OCI-LY1 (cell line): ENCODE measurements around the gene IFITM5.

Source experiments
- H2AFZ ChIP-seq: fragments of 200-600 bp; sonication (generic), shearing (Covaris generic); 2 replicates; pipeline ENCODE4 v1.6.0; 2014; ENCODE audit warnings: antibody characterized with exemption, mild to moderate bottlenecking, low read length
- H3F3A ChIP-seq: fragments of 200-600 bp; sonication (generic), shearing (Covaris generic); 2 replicates; pipeline ENCODE4 v1.6.0; 2014; ENCODE audit warnings: mild to moderate bottlenecking, antibody characterized with exemption, low read length, moderate library complexity; ENCODE audit not compliant: insufficient read depth
- H3K27ac ChIP-seq: fragments of 200-600 bp; sonication (generic); 2 replicates; pipeline ENCODE4 v1.5.1; 2014; ENCODE audit warnings: low read length, mixed run types, mild to moderate bottlenecking, low read depth; ENCODE audit not compliant: poor library complexity, severe bottlenecking
- H3K27me3 ChIP-seq: fragments of 200-600 bp; sonication (generic); 2 replicates; pipeline ENCODE4 v1.6.0; 2014; ENCODE audit warnings: antibody characterized with exemption, mild to moderate bottlenecking, low read length, moderate library complexity; ENCODE audit not compliant: insufficient read depth
- H3K36me3 ChIP-seq: fragments of 200-600 bp; sonication (generic); 2 replicates; pipeline ENCODE4 v1.6.1; 2014; ENCODE audit warnings: mild to moderate bottlenecking, antibody characterized with exemption, low read length, moderate library complexity, mixed read lengths; ENCODE audit not compliant: insufficient read depth
- H3K4me1 ChIP-seq: fragments of 200-600 bp; sonication (generic); 2 replicates; pipeline ENCODE4 v1.5.1; 2014; ENCODE audit warnings: mild to moderate bottlenecking, low read length, moderate library complexity; ENCODE audit not compliant: insufficient read depth, severe bottlenecking
- H3K4me2 ChIP-seq: fragments of 200-600 bp; sonication (generic), shearing (Covaris generic); 2 replicates; pipeline ENCODE4 v1.6.1; 2014; ENCODE audit warnings: low read length
- H3K4me3 ChIP-seq: fragments of 200-600 bp; sonication (generic); 2 replicates; pipeline ENCODE4 v1.5.1; 2014; ENCODE audit warnings: low read length, low read depth, mild to moderate bottlenecking, mixed read lengths; ENCODE audit not compliant: poor library complexity, severe bottlenecking
- H3K79me2 ChIP-seq: fragments of 200-600 bp; shearing (Covaris generic); 2 replicates; pipeline ENCODE4 v1.6.1; 2016; ENCODE audit warnings: mixed run types, low read length, mixed read lengths; ENCODE audit not compliant: insufficient read depth
- H3K9ac ChIP-seq: fragments of 200-600 bp; sonication (generic), shearing (Covaris generic); 2 replicates; pipeline ENCODE4 v1.6.1; 2014; ENCODE audit warnings: mild to moderate bottlenecking, low read length, mixed read lengths
- H3K9me2 ChIP-seq: fragments of 200-600 bp; sonication (generic), shearing (Covaris generic); 2 replicates; pipeline ENCODE4 v1.6.1; 2014; ENCODE audit warnings: low read depth, mild to moderate bottlenecking, low read length, mixed read lengths
- H3K9me3 ChIP-seq: fragments of 200-600 bp; shearing (Covaris generic); 2 replicates; pipeline ENCODE4 v1.6.1; 2014; ENCODE audit warnings: low read length, mixed read lengths
- H4K20me1 ChIP-seq: fragments of 200-600 bp; sonication (generic), shearing (Covaris generic); 2 replicates; pipeline ENCODE4 v1.6.0; 2016; ENCODE audit warnings: mild to moderate bottlenecking, low read length; ENCODE audit not compliant: insufficient read depth
- CTCF ChIP-seq: fragments of 200-600 bp; sonication (generic), shearing (Covaris generic); IDR thresholded peaks from 2 replicates; pipeline ENCODE4 v1.5.1; 2017; ENCODE audit warnings: mild to moderate bottlenecking, antibody characterized with exemption, low read length, moderate library complexity, mixed read lengths
- EZH2 ChIP-seq: fragments of 200-600 bp; sonication (generic), shearing (Covaris generic); IDR thresholded peaks from 2 replicates; pipeline ENCODE4 v1.8.0; 2017; ENCODE audit warnings: borderline replicate concordance, mixed run types, mild to moderate bottlenecking, antibody characterized with exemption, low read length, moderate library complexity, mixed read lengths

The IFITM5 gene

GRCh38 chr11:303363-303762 is 4.0 kb upstream of the IFITM5 start:
- Histone ChIP-seq H3K4me1 (peaks cover 7% of the 10 kb centered on the region), H3K9me3 (no peaks in the 10 kb centered on the region), H3K79me2 (no peaks in the 10 kb centered on the region), H3K4me2 (no peak overlapping the region), H3K4me3 (no peak overlapping the region), H4K20me1 (no peaks in the 10 kb centered on the region), H3K27me3 (peaks cover 5% of the 10 kb centered on the region; the same call in 1 of the 2 replicates), H3K9ac (no peak overlapping the region), H3K9me2 (no peaks in the 10 kb centered on the region), H3F3A (no peaks in the 10 kb centered on the region), H3K36me3 (no peaks in the 10 kb centered on the region), H3K27ac (no peak overlapping the region), H2AFZ (no peak overlapping the region)
- TF ChIP-seq CTCF (no peak), EZH2 (no peak)

GRCh38 chr11:299951-300735 is 817 bp upstream of the IFITM5 start:
- no peaks in the 10 kb centered on the region for H3K9me2 ChIP-seq
- H4K20me1 ChIP-seq, result no peaks in the 10 kb centered on the region
- H2AFZ ChIP-seq, result no peak overlapping the region
- no peak overlapping the region for H3K27ac ChIP-seq
- H3K4me3 ChIP-seq, result no peak overlapping the region
- H3K36me3 ChIP-seq, result no peaks in the 10 kb centered on the region
- peaks cover 10% of the 10 kb centered on the region; the same call in 1 of the 2 replicates for H3K27me3 ChIP-seq
- H3F3A ChIP-seq, result no peaks in the 10 kb centered on the region
- H3K4me2 ChIP-seq, result no peak overlapping the region
- TF ChIP-seq EZH2, result no peak
- H3K4me1 ChIP-seq, result peaks cover 5% of the 10 kb centered on the region
- no peaks in the 10 kb centered on the region for H3K79me2 ChIP-seq
- H3K9me3 ChIP-seq, result no peaks in the 10 kb centered on the region
- no peak overlapping the region for H3K9ac ChIP-seq

- Histone ChIP-seq H3K27me3 (peaks cover 10% of the 10 kb centered on the region; the same call in 1 of the 2 replicates), H3K27ac (no peak overlapping the region), H3K4me2 (no peak overlapping the region), H2AFZ (no peak overlapping the region), H3K9me2 (no peaks in the 10 kb centered on the region), H3K36me3 (peaks cover 8% of the 10 kb centered on the region), H3K79me2 (no peaks in the 10 kb centered on the region), H3K9me3 (no peaks in the 10 kb centered on the region), H3K9ac (no peak overlapping the region), H3K4me1 (peaks cover 5% of the 10 kb centered on the region), H4K20me1 (no peaks in the 10 kb centered on the region), H3K4me3 (no peak overlapping the region), H3F3A (no peaks in the 10 kb centered on the region)
- no peak for TF ChIP-seq CTCF
- no peak for TF ChIP-seq EZH2
Measured at GRCh38 chr11:298406-299065, 790 bp downstream of the IFITM5 start.
